ENCODE measurements around the gene CPNE1. TPM values are rescaled to one million over a fixed set of nuclear protein-coding genes. Genes with fewer than 3 reads are reported as not detected.
A peak's percentile ranks its signal among the peaks of the same experiment; 100 is the strongest.

CPNE1 gene
- total RNA-seq, 1 donor from 2014 or later = 164 TPM

DNA sequence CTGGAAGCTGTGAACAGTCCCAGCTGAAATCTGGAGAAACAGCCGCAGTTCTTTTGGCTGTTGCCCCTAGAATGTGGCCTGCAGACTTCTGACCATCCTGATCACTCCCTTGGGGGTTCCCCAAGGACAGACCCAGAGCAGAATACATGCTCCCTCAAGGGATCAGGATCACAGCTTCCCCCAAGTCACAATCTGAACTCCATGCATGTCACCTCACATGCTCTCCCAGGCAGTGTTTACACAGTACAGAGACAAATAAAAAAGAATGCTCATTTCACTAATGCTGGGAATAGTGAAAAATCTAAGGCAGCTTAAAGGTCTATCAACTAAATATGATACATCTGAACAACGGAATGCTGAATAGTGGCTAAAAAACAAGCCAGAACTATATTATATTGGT lies 28.6 kb downstream of the CPNE1 start:
- H3K27ac Mint-ChIP-seq (ENCODE audit: unreplicated experiment) = peak overlapping the region; percentile 14

DNA sequence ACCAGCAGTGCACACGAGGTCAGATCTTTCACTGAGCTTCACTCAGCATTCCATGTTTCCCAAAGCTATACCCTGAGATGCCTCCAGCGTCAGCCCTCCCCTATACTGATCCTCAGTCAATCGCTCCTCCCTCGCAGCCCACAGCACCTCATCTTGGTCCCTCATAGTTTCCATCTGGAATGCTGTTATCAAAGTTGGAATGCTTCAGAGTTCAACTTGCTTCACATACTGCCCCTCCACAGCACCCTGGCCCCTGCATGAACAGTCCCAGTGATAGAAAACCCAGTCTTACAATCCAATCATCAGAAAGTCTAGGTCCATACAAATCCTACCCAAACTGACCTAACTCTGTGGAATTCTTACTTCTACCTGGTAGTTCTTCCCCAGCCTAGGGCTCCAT lies 29.0 kb downstream of the CPNE1 start:
- Mint-ChIP-seq H3K36me3 (ENCODE audit: unreplicated experiment) (peaks cover 9% of the 10 kb centered on the region), H3K27ac (ENCODE audit: unreplicated experiment) (no peak overlapping the region), H3K4me3 (ENCODE audit: unreplicated experiment) (no peak overlapping the region), H3K9me3 (ENCODE audit: unreplicated experiment) (no peaks in the 10 kb centered on the region), H3K4me1 (ENCODE audit: unreplicated experiment) (peaks cover 11% of the 10 kb centered on the region), H3K27me3 (ENCODE audit: unreplicated experiment) (no peaks in the 10 kb centered on the region)
- no peak for DNase-seq (ENCODE audit: extremely low spot score, unreplicated experiment)
- TF ChIP-seq, protein P1, sequence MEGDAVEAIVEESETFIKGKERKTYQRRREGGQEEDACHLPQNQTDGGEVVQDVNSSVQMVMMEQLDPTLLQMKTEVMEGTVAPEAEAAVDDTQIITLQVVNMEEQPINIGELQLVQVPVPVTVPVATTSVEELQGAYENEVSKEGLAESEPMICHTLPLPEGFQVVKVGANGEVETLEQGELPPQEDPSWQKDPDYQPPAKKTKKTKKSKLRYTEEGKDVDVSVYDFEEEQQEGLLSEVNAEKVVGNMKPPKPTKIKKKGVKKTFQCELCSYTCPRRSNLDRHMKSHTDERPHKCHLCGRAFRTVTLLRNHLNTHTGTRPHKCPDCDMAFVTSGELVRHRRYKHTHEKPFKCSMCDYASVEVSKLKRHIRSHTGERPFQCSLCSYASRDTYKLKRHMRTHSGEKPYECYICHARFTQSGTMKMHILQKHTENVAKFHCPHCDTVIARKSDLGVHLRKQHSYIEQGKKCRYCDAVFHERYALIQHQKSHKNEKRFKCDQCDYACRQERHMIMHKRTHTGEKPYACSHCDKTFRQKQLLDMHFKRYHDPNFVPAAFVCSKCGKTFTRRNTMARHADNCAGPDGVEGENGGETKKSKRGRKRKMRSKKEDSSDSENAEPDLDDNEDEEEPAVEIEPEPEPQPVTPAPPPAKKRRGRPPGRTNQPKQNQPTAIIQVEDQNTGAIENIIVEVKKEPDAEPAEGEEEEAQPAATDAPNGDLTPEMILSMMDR (IDR thresholded peaks at IDR 0.05) = no peak

More for the DNA sequence above, 28.6 kb downstream of the CPNE1 start:
- Mint-ChIP-seq H3K4me1 (ENCODE audit: unreplicated experiment) (peaks cover 11% of the 10 kb centered on the region), H3K4me3 (ENCODE audit: unreplicated experiment) (no peak overlapping the region), H3K36me3 (ENCODE audit: unreplicated experiment) (peaks cover 8% of the 10 kb centered on the region), H3K27me3 (ENCODE audit: unreplicated experiment) (no peaks in the 10 kb centered on the region), H3K9me3 (ENCODE audit: unreplicated experiment) (no peaks in the 10 kb centered on the region)
- no peak for DNase-seq (ENCODE audit: extremely low spot score, unreplicated experiment)
- TF ChIP-seq, protein P1 (IDR thresholded peaks at IDR 0.05) = no peak

DNA sequence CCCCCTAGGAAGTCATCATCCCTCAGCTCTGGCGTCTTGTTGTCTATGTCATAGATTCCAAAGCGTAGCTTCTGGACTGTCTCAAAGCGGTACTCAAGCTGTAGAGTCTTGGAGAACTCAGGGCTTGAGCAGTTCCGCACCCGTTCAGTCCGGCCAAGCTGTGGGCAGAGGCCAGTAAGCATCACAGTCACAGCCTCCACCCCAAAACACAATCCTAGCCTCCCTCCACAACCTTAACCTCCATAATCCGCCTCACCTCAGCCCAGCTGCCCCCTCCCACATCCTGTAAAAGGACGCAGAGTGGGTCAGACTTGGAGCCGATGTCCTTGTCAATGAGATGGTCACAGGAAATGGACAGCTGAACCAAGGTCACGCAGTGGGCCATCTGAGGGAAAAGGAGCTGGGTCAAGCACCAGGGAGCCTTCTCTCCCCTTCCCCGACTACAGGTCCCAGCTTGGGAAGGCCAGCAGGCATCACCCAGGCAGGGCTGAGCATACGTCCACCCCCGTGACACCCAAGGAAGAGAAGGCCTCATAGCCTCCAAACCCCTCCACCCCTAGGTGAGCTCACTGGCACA lies 32.1 kb downstream of the CPNE1 start:
- Mint-ChIP-seq H3K36me3 (ENCODE audit: unreplicated experiment) (peaks cover 23% of the 10 kb centered on the region), H3K4me1 (ENCODE audit: unreplicated experiment) (peaks cover 7% of the 10 kb centered on the region), H3K9me3 (ENCODE audit: unreplicated experiment) (no peaks in the 10 kb centered on the region), H3K4me3 (ENCODE audit: unreplicated experiment) (no peak overlapping the region), H3K27ac (ENCODE audit: unreplicated experiment) (no peak overlapping the region), H3K27me3 (ENCODE audit: unreplicated experiment) (no peaks in the 10 kb centered on the region)
- TF ChIP-seq, protein P1 (IDR thresholded peaks at IDR 0.05) = no peak
- DNase-seq (ENCODE audit: extremely low spot score, unreplicated experiment) = peak; percentile 75

DNA sequence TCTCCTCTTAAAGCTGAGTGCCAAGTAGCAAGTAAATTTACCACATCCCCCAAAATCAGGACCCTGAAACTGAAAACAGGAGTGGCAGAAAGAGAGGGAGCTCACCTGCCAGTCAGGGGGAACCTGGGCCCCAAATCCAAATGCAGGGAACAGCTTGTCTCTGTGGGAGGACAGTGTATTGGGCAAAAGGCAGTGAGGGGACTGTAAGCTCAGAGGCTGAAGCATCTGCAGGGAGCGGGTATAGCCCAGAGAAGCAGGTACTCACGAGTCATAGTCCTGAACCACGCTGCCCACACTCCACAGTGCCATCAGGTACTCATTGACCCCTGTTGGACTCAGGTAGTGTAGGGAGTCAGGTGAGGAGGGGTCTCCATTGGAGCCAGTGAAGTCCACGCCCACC lies 34.1 kb downstream of the CPNE1 start:
- Mint-ChIP-seq H3K36me3 (ENCODE audit: unreplicated experiment) (peaks cover 38% of the 10 kb centered on the region), H3K27me3 (ENCODE audit: unreplicated experiment) (no peaks in the 10 kb centered on the region), H3K4me3 (ENCODE audit: unreplicated experiment) (no peak overlapping the region), H3K9me3 (ENCODE audit: unreplicated experiment) (no peaks in the 10 kb centered on the region), H3K27ac (ENCODE audit: unreplicated experiment) (no peak overlapping the region), H3K4me1 (ENCODE audit: unreplicated experiment) (no peaks in the 10 kb centered on the region)
- DNase-seq (ENCODE audit: extremely low spot score, unreplicated experiment) = peak; percentile 51
- TF ChIP-seq, protein P1 (IDR thresholded peaks at IDR 0.05) = no peak

DNA sequence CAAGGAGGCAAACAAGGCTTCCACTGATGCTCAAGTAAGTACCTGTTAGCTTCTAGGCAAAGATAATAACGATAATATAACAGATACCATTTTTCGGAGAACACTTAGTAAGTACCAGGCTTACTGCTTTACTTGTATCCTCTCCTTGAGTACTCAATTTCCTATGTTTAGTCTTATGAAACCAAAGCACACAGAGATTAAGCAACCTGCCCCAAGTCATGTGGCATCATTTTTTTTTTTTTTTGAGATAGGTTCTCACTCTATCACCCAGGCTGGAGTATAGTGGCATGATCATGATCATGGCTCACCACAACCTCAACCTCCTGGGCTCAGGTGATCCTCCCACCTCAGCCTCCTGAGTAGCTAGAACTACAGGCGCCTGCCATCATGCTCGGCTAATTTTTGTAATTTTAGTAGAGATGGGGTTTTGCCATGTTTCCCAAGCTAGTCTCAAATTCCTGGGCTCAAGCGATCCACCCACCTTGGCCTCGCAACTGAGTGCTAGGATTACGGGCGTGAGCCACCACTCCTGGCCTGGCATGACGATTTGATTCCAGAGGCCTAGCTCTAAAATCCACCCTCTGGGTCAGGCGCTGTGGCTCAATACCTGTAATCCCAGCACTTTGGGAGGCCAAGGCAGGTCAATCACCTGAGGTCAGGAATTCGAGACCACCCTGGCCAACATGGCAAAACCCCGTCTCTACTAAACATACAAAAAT lies 35.1 kb downstream of the CPNE1 start:
- Mint-ChIP-seq H3K27ac (ENCODE audit: unreplicated experiment) (no peak overlapping the region), H3K4me3 (ENCODE audit: unreplicated experiment) (no peak overlapping the region), H3K4me1 (ENCODE audit: unreplicated experiment) (no peaks in the 10 kb centered on the region), H3K36me3 (ENCODE audit: unreplicated experiment) (peaks cover 43% of the 10 kb centered on the region), H3K27me3 (ENCODE audit: unreplicated experiment) (no peaks in the 10 kb centered on the region), H3K9me3 (ENCODE audit: unreplicated experiment) (no peaks in the 10 kb centered on the region)
- TF ChIP-seq, protein P1 (IDR thresholded peaks at IDR 0.05) = no peak
- peak; percentile 69 for DNase-seq (ENCODE audit: extremely low spot score, unreplicated experiment)
